MM.1S (cell line): ENCODE measurements around the gene OR6A2.
"Not testable (repeated sequence)": the region's sequence is repeated elsewhere in the genome, so short reads cannot be mapped to it uniquely, and the experiment has no call there.

ENCODE experiments used
- EZH2 ChIP-seq: fragments of 300-600 bp; sonication (generic); optimal IDR thresholded peaks from 2 replicates; pipeline ENCODE3; 2017; ENCODE audit warnings: low read depth, mild to moderate bottlenecking, antibody characterized with exemption, low read length, mixed read lengths
- EZH2phosphoT487 ChIP-seq: fragments of 300-600 bp; sonication (generic); IDR thresholded peaks from 2 replicates; pipeline ENCODE4 v1.6.1; 2018; ENCODE audit warnings: antibody characterized with exemption, low read length
- TF ChIP-seq, protein P1 (sequence below): fragments of 300-600 bp; sonication (generic); IDR thresholded peaks from 2 replicates; pipeline ENCODE4 v1.5.1; 2016; ENCODE audit warnings: antibody characterized with exemption, low read length, mixed read lengths

DNA sequence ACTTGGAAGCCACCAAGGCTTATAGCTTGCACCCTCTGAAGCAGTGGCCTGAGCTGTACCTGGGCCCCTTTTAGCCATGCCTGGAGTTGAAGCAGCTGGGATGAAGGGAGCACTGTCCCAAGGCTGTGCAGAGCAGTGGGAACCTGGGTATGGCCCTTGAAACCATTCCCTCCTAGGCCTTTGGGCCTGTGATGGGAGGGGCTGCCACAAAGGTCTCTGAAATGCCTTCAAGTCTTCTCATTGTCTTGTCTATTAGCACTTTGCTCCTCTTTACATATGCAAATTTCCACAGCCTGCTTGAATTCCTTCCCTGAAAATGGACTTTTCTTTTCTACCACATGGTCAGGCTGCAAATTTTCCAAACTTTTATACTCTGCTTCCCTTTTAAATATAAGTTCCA lies 1.6 kb upstream of the OR6A2 start:
- TF ChIP-seq, protein P1, sequence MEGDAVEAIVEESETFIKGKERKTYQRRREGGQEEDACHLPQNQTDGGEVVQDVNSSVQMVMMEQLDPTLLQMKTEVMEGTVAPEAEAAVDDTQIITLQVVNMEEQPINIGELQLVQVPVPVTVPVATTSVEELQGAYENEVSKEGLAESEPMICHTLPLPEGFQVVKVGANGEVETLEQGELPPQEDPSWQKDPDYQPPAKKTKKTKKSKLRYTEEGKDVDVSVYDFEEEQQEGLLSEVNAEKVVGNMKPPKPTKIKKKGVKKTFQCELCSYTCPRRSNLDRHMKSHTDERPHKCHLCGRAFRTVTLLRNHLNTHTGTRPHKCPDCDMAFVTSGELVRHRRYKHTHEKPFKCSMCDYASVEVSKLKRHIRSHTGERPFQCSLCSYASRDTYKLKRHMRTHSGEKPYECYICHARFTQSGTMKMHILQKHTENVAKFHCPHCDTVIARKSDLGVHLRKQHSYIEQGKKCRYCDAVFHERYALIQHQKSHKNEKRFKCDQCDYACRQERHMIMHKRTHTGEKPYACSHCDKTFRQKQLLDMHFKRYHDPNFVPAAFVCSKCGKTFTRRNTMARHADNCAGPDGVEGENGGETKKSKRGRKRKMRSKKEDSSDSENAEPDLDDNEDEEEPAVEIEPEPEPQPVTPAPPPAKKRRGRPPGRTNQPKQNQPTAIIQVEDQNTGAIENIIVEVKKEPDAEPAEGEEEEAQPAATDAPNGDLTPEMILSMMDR = not testable (repeated sequence)
- not testable (repeated sequence) for TF ChIP-seq EZH2, EZH2phosphoT487
